NCI-H460 (cell line): ENCODE data around the gene CYB5RL. TPM values are rescaled to one million over a fixed set of nuclear protein-coding genes. Genes with fewer than 3 reads are reported as not detected.
"Not testable (repeated sequence)": the region's sequence is repeated elsewhere in the genome, so short reads cannot be mapped to it uniquely, and the experiment has no call there.

Experiments
- DNase-seq: peaks from one replicate; pipeline ENCODE4 v3.0.0-alpha.2; 2016; ENCODE audit warnings: low read depth; ENCODE audit errors: extremely low read depth
- total RNA-seq: library from RNA; depleted of rRNA; stranded (reverse); fragments of >200 nt; shearing (Covaris generic); gene quantifications from 2 replicates; pipeline ENCODE4 v1.2.3, GENCODE V29; 2014

CYB5RL gene
- total RNA-seq, 1 experiment from 2014 or later: 3.2 TPM

DNA sequence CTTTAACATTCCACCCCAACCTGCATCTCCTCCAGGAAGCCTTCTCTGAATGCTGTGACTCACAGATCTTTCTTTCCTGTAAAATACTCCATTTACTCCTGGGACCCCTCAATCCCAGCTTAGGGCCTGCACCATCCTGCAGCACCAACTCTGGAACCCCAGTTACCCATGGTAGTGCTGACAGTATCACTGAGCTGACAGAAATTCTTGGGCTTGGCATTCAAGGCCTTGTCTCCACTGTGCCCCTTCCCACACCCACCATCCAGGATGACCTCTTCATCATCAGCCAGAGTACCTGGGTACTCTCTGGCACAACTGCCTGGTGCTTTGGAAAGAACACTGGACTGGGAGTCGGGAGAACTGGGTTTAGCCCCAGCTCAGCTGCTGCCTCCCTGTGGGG lies 8.3 kb downstream of the CYB5RL start:
- DNase-seq: no peak

DNA sequence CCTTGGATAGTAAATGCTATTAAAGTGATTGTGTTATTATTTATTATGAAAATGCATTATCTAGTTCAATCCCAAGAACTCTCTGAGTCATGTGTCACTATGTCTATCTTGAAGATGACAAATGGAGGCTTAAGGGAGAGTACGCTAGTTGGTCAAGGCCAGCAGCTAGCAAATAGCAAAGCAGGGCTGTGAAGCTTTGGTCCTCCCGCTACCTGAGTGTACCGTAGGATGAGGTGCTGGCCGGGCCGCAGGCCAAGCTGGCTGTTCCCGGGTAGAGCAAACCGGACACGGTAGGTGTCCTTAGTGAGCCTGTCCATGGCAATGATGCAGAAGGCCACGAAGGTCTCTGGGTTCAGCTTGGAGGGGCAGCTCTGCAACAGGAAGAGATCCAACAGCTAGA lies 9.3 kb downstream of the CYB5RL start:
- no peak for DNase-seq

DNA sequence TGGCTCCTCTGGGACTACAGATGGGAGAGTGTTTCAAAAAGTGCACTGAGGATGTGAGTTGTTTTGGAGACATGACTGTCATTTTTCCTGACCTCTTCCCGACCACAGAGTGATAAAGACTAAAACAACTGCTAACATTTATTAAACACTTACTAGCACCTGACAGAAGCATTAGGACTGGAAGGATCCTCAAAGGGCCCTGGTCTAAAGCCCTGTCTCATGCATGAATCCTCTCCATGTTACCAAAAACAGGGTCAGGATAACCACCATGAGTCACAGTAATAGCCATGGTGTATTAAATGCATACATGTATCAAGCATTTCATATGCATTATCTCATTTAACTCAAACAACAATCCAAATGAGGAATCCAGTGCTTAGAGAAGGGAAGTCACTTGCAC lies 11.5 kb downstream of the CYB5RL start:
- DNase-seq: no peak

DNA sequence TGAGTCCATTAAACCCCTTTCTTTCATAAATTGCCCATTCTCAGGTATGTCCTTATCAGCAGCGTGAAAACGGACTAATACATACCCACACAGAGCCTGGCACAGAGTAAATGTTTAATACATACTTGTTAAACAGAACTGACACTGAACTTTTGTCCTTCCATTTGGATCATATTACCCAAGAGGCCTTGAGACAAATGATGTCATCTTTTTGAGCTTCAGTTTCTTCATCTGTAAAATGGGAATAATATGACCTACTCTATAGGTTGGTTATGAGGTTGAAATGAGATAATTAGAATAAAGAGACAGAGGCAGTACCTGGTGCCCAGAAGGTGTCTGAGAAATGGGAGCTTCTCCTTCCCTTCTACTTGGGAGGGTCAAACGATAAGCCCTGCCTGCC lies 13.8 kb downstream of the CYB5RL start:
- DNase-seq: no peak

DNA sequence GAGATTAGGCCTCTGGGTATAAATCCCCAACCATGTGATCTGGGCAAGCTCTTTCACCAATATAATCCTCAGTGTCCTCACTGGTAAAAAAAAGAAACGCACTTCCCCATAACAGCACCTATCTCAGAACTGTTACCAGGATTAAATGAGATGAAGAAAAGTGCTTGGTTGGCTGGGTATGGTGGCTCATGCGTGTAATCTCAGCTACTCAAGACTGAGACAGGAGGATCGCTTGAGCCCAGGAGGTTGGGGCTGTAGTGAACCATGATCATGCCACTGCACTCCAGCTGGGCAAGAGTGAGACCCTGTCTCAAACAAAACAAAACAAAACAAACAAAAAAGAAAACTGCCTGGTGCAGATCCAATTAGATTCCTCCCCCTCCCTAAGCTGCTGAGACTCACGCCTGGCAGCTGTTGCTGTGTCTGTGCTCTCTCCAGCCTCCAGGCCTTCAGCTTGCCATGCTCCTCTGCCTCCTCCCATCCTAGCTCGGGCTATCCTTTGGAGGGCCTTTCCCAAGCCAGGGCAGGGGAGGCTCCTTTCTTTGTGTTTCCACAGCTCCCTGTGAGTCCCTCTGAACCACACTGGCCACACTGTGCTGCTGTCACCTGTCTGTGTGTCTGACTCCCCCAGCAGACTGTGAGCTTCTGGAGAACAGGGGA lies 19.0 kb downstream of the CYB5RL start:
- DNase-seq: no peak

DNA sequence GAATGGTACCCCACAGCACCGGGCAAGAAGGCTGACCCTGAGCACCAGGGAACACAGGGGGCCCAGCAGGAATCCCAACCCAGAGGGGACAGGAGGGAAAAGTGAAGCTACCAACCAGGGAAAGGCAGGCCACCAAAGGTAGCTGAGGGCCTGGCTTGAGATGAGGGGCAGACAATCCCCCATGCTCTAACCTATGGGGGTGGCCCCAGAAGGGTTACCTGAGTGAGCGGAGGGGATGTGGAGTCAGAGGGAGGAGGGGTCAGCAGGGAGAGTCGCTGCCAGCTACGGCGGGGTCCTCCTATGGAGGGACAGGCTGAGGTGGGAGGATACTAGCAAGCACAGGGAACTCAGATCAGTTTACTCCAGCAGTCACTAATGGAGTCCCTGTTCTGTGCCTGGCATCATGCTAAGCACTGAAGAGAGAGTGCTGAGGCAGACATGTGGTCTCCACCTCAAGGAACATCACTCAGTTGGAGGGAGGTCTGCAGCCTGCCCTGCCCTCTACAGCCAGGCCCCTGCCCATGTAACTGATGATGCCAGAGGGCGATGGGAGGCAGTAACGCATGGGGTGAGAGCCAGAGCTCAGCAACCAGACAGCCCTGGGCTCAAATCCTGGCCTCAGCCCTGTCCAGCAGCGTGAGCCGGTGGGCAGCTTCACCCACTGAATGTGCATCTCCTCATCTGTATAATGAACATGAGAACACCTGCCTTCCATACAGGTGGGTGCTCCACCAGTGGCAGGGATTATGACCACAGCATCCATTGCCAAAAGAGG lies 21.3 kb downstream of the CYB5RL start:
- DNase-seq: no peak

DNA sequence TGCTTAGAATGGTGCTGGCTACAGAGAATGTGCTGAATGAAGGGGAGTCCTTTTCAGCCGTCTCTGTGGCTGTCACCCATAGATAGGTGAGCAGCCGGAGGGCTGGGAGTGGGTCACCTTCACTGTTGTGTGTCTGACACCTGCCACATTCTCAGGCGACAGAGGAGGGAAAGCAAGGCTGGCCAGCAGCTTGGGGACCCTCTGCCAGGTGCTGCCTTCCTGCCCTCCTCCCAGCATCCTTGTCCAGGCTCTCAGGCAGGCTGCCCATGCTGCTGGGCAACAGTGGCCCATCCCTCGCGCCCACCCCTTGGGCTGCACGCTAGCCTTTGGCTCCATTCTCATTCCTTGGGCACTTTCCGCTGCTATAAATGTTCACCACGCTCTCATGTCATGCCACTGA lies 22.1 kb downstream of the CYB5RL start:
- no peak for DNase-seq

DNA sequence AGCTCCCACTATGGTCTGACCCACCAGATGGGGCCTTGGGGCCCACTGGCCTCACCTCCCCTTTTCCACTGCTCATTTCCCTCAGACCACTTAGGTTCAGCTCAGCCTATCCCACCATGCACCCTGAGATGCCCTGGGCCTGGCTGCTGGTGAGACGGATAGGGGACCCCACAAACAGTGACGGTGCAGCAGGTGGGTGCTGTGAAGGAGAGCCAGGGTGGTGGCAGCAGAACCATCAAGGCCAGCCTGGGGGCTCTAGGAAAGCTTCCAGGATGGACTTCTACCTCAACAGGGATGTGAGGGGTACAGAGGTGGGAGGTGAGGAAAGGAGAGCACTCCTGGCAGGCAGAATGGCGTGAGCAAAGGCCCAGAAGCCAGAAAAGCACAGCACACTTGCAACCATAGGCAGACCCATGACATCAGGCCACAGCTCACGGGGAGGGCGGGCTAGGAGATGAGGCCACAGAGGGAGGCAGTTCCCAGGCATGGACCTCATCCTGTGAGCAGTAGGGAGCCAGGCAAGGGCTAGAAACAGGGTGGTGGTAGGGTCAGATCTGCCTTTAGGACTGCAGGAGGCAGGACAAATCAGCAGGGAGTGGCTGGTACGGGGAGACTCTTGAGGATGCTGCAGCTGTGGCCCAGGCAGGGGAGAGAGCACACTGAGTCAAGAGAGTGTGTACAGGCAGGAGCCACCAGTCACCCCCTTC lies 23.1 kb downstream of the CYB5RL start:
- no peak for DNase-seq

DNA sequence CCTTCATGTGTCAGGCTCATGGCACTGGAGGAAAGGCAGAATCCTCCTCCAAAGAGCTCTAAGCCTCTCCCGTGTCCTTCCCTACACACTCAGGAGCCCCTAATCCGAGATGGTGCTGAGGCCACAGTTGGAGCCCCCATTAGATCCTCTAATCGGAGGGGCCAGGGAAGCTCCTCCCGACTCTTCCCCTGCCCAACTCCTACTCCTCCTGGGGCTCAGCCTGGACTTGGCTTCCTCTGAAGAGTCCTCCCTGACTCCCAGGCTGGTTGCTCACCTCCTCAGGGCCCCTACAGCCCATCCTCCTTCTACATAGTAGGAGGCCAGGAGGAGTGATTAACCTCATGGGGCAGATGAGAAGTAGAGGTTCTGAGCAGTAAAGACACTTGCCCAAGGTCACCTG lies 25.7 kb downstream of the CYB5RL start:
- DNase-seq: no peak

DNA sequence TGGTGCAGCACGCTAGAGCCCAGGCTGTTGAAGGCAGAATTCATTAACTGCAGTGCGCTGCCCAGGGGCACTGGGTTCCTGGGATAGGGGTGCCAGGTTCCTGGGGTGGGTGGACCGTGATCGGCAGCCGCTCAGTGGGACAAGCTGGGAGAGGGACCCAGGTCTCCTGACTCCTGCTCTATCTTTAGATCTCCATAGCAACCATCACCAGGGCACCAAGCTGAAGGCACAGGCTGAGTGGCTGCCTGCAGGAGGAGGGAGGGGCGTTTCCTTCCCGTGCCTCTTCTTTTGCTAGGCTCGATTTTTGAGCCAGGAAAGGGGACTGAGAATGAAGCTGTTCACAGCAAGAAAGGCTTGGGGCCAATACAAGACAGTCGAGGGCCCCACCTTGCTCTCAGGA lies 26.1 kb downstream of the CYB5RL start:
- DNase-seq: no peak

DNA sequence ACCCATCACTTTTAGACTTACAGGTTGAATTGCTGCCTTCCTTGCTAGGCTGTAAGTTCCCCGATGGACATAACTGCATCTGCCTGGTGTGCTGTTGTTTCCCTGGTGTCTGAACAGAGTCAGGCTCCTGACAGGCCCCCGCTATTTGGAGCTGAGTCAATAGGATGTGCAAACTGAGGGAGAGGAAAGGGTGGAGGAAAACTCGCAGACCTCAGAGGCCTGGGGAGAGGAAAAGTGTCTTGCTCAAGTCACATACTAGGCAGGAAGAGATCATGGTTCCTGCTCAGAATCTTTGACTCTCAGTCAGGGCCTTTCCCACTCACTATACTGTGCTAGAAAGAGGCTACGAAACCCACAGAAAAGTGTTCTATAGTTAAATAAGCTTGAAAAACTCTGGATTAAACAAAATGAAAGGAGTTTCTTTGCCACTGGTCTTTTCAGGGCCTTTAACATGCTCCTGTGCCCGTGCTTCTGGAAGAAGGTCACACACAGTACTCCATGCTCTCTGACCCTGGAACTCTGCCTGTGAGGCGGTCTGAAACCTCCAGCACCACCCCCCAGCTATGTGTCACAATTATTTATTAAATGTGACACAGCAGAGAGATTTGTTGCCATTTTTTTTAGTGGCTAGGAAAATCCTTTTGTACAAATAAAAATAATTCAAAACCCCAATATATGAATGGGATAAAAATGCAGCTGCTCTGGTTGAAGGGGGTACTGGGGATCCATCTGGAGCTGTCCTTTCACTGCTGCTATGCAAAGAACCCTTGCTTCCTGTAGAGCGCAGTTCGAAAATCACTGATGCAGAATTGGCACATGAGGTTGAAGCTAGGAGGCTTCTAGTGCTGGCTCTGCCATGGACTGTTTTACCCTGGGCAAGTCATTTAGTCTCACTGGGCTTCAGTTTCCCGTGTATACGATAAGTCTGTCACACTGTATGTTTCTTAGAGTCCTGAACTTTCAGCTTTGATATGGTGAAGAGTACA lies 26.9 kb downstream of the CYB5RL start:
- DNase-seq: no peak

DNA sequence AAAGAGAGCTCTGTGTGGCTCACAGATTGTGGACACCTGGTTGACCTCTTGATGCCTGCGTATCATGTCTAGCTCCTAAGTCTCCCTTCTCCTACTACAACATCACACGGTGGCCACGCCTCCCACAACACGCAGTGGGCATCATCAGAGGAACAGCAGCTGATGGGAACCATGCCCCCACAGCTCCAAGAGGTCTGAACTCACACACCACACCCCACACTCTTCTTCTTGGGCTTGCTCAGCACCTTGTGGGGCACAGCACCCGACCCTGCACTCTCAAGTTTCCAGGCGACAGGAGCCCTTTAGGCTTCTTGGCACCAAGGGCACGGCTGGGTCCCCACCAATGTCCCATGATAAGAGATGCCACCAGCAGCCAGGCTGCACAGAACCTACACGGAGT lies 28.2 kb downstream of the CYB5RL start:
- DNase-seq: no peak

DNA sequence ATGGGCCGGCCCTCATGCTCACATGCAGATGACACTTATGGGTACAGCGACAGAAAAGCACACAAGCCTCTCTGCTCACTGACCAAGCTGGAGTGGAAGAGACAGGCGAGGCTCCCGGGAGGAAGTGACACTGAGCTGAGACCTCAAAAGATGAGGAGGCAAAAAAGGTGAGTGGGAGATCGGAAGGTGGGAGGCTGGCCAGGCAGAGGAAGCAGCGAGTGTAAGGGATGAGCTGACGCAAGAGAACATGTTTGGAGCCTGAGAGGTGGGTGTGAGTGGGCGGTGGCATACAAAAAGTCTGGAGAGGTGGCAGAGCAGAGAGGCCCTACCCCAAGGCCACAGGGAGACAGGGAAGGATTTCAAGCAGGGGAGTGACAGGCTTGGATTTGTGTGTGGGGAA lies 28.8 kb downstream of the CYB5RL start:
- no peak for DNase-seq

DNA sequence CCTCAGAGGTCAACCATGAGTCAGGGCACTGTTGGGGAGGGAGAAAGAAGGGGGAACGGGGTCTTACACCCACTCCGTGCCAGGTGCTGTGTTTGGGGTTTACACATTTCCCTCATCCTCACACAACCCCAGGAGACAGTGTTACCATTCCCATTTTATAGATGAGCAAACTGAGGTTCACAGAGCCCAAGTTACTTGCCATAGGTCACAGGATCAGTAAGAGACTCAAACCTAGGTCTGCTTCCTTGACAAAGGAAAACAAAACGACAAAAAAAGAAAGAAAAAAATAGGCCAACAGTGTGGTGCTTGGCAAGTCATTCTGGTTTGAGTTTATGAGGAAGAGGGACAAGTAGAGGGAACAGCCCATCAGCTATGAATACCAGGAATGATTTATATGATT lies 30.8 kb downstream of the CYB5RL start:
- DNase-seq: no peak

DNA sequence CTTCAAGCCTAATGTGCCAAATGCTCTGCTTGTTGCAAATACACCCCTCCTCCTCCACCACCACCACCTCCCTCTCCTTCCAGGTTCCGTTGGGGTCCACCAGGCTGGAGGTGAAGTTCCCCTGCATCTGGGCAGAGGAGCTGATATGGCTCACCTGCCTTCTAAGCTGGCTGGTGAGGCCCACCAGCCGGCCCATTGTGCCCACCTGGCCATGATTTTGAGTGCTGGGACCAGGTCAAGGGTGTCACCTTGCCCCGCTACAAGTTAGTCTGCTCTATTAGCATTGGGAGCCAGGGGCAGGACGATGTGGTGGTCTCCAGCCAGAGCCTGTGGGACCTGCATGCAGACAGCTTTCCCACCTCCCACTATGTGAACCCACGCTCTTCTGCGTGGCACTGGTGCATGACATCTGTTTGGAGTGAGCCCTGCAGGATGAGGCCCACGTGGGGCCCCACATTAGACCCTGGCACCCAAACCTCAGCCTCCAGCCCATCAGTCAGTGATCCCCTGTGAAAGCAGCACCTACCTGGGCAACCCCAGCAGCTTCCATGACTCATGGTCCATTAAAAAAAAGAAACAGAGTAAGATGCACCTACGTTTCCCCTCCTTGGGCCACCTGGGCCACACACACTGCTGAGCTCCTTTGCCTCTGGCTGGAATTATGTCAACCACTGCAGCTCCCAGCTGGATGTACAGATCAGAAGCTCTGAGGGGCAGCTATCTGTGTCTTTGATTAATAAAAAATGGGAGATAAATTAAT lies 31.4 kb downstream of the CYB5RL start:
- no peak for DNase-seq

DNA sequence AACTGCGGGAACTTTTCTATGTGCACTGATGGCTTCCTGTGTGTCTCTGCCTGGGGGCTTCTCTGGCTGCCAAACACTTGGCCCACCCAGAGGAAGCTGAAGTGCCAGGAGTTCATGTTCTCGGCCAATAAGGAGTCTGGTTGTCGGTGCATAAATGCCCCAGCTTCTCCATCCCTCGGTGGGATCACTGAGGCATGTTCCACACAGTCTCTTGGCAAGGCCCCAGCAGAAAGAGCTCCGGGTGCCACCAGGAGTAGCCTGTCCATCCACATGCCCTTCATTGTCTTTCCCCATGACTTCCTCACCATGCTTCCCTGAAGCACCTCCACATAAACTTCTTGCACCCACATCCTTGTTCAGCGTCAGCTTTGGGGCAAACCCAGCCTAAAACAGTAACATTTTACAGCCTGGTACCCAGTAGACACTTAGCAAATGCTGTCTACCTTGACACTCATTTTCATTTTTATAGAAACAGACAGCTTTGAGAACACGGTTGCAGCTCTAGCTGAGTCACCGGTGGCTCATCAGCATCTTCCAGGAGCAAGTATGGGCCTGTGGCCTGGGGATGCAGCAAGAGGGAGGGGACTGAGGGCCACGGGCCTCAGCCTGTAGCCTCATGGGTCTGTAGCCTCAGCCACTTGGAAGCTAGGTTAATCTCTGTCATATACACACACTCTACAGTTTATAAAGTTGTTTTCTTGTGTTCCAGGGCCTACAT lies 32.2 kb downstream of the CYB5RL start:
- DNase-seq: no peak

DNA sequence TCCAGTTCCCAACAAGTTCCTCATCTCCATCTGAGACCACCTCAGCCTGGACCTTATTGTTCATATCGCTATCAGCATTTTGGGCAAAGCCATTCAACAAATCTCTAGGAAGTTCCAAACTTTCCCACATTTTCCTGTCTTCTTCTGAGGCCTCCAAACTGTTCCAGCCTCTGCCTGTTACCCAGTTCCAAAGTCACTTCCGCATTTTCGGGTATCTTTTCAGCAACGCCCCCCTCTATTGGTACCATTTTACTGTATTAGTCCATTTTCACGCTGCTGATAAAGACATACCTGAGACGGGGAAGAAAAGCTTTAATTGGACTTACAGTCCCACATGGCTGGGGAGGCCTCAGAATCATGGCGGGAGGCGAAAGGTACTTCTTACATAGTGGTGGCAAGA lies 33.5 kb downstream of the CYB5RL start:
- not testable (repeated sequence) for DNase-seq

DNA sequence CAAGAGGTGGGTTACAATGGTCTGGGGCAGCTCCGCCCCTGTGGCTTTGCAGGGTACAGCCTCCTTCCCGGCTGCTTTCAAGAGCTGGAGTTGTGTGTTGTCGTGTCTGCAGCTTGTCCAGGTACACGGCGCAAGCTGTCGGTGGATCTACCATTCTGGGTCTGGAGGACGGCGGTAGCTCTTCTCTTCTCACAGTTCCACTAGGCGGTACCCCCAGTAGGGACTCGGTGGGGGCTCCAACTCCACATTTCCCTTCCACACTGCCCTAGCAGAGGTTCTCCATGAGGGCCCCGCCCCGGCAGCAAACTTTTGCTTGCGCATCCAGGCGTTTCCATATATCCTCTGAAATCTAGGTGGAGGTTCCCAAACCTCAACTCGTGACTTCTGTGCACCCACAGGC lies 34.7 kb downstream of the CYB5RL start:
- DNase-seq: no peak

DNA sequence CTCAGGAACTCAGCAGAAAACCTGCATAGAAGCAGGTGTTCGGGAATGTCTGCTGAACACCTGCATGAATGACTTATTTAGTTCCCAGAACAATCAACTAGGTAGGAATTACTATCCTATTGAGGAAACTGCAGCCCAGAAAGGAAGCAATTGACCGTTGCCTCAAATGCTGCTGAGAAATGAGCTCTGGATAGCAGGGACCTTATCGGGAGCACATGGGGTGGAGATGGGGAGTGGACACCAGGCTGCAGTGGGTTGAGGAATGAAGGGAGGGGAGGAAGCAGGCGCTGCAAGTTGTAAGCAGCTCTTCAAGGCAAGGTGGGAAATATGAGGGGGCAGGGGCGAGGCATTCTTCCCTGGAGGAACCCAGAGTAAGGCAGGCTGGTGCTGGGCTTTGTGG lies 36.3 kb downstream of the CYB5RL start:
- no peak for DNase-seq
